ENCODE data around the gene TNS4.

The TNS4 gene

DNA sequence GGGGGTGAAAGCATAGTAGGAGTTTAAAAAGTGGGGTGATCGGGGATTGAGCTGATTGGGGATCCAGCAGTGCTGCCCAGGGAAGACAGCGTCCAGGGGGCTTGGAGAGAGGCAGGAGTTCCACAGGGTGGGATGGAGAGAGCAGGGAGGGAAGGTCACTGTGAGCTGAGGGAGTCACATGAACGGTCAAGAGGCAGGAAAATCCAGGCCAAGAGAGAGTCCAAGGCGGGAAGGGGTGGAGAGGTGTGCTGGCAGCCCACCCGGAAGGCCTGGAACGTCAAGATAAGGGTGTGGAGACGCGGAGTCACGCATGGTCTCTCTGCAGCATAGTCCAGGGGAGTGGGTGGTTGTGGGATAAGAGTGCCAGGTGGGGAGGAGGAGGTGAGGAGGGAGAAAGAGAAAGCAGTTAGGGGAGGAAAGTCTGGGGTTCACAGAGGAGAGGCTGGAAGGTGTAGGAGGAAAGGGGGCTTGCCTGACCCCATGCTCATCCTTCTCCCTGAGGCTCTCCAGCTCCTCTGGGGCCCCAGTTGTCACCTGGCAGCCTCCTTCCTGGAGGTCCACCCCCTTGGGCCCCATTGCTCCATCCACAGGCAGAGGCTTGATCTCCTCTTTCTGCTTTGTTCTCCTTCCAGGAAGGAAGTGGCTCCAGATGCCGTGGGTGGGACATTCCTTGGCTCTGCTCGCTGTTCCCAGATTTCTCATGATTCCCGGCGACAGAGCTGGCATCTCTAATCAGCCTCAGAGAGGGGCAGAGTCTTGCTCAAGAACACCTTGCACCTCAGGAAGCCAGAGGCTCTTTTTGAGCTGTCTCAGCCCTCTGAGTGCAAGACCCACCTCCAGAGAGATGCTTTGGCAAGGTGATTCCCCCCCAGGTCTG, 35.1 kb upstream of the TNS4 start:
- DNase-seq (ENCODE audit: low read depth) = no peak

GRCh38 chr17:40535924-40536294, 34.5 kb upstream of the TNS4 start:
- DNase-seq (ENCODE audit: low read depth) = no peak

DNA sequence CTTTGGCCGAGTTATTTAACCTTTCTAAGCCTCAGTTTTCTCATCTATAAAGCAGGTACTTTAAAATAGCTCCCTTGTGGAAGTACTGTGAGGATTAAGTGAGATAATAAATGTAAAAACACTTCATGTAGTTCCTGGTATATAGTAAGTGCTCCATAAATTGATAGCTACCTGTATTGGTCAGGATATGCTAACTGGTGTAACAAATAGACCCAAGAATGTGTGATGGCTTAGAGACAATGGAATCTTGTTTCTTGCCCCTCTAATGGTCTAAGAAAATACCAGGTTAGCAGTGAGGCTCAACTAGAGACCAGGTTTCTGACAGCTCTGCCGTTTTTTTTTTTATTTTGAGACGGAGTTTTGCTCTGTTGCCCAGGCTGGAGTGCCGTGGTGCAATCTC, 34.0 kb upstream of the TNS4 start:
- DNase-seq (ENCODE audit: low read depth) = no peak

GRCh38 chr17:40534371-40535189, 33.2 kb upstream of the TNS4 start:
- no peak for DNase-seq (ENCODE audit: low read depth)

GRCh38 chr17:40533896-40534295, 32.5 kb upstream of the TNS4 start:
- DNase-seq (ENCODE audit: low read depth) = no peak

DNA sequence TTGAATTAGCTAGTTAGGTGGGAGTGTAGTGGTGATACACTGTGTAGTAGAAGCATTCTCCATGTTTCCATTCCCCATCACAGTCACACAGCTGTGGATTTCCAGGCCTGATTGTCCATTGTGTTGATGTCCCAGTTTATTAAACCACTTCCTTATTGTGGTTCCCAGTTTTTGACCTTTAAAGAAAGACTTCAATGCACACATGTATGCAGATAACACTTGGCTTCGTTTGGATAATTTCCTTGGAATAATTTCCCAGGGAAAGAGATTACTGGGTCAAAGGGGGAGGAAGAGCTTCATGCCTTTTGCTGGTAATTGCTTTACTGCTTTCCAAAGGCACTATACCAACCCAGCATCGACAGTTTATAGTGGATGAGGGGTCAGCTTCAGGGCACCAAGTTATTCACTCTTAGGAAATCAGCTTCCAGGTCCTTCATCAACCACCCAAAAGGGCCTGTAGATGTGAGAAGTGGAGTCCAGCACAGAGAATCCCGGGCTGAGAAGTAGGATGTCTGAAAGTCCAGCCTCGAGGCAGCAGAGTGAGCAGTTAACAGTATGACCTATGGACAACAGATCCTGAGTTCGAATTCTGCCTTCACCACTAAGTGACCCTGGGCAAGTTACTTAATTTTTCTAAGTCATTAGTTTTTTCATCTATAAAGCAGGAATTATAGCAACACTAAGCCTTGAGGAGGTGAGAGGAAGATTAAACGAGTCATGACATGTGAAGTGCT, 31.3 kb upstream of the TNS4 start:
- DNase-seq (ENCODE audit: low read depth) = peak; percentile 36

GRCh38 chr17:40531051-40531991, 29.9 kb upstream of the TNS4 start:
- DNase-seq (ENCODE audit: low read depth) = no peak

DNA sequence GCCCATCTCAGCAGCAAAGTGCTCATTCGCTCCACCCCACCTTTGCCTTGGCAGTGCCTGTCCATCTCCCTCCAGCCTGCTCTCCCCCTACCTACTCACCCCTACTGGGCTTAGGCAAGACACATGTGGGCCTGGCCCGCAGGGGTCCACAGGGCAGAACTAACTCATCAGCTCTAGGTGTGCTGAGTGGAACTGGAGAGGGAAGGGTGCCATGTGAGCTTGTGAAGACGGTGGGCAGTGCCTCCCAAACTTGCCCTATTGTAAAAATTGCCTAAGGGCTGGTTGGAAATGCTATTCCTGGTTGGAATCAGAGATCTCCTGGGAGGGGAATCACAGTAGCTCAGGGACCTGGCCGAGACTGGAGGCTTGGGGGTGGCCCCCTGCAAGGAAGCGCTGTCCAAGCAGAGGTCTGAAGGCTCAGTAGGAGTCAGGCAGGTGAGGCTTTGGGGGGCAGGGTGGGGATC, 29.1 kb upstream of the TNS4 start:
- DNase-seq (ENCODE audit: low read depth) = no peak

GRCh38 chr17:40529991-40530390, 28.6 kb upstream of the TNS4 start:
- no peak for DNase-seq (ENCODE audit: low read depth)

DNA sequence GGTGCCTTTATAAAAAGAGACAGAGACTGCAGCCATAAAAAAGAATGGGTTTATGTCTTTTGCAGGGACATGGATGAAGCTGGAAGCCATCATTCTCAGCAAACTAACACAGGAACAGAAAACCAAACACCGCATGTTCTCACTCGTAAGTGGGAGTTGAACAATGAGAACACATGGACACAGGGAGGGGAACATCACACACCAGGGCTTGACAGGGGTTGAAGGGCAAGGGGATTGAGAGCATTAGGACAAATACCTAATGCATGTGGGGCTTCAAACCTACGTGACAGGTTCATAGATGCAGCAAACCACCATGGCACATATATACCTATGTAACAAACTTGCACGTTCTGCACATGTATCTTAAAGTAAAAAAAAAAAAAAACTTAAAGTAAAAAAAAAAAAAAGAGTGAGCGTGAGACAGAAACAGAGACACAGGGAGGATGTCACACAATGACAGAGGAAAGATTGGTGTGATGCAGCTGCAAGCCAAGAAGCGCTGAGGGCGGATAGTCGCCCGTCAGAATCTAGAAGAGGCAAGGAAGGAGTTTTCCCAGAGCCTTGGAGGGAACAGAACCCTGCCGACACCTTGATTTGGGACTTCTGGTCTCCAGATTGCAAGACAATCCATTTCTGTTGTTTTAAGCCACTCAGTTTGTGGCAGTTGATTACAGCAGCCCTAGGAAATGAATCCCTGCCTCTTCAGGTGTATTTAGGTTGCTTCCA, 27.4 kb upstream of the TNS4 start:
- no peak for DNase-seq (ENCODE audit: low read depth)

DNA sequence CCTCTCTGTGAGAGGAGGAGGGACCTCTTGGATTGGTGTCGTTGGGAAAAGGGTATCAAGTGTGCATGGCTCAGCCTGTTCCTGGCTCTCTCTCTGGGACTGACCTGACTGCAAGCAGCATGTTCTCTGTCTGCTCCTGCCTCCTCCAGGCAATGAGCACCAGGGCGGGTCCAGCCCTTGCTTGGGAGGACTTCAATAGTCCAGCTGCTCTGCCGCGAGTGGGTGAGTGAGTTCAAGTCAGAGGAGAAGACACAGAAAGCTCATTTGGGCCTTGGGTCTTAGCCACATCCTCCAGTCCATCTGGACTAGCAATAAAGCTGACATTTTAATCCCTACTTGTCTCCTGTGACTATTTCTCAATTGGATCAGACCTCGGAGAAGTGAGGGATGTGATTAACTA, 25.2 kb upstream of the TNS4 start:
- no peak for DNase-seq (ENCODE audit: low read depth)

DNA sequence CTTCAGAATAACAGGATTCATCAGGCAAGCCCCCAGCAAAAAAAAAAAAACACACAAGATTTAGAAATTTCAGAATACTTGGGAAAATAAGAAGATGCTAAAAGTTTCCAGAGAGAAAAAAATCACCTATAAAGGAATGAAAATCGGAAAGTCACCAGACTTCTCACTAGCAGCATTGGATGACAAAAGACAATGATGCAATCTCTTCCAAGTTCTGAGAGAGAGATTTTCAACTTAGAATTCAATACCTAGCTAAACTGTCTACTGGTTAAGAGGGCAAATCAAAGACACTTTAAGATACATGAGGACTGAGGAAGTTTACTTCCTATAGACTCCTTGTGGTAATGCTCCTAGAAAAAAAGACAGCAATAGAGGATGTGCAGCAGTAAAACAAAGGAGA, 23.9 kb upstream of the TNS4 start:
- DNase-seq (ENCODE audit: low read depth) = no peak

- no peak for DNase-seq (ENCODE audit: low read depth)
Observed at GRCh38 chr17:40524243-40524965, 23.0 kb upstream of the TNS4 start.

GRCh38 chr17:40522961-40523310, 21.5 kb upstream of the TNS4 start:
- DNase-seq (ENCODE audit: low read depth) = no peak

- no peak for DNase-seq (ENCODE audit: low read depth)
Observed at GRCh38 chr17:40522250-40522960, 21.0 kb upstream of the TNS4 start.

GRCh38 chr17:40520991-40521453, 19.6 kb upstream of the TNS4 start:
- DNase-seq (ENCODE audit: low read depth) = no peak

DNA sequence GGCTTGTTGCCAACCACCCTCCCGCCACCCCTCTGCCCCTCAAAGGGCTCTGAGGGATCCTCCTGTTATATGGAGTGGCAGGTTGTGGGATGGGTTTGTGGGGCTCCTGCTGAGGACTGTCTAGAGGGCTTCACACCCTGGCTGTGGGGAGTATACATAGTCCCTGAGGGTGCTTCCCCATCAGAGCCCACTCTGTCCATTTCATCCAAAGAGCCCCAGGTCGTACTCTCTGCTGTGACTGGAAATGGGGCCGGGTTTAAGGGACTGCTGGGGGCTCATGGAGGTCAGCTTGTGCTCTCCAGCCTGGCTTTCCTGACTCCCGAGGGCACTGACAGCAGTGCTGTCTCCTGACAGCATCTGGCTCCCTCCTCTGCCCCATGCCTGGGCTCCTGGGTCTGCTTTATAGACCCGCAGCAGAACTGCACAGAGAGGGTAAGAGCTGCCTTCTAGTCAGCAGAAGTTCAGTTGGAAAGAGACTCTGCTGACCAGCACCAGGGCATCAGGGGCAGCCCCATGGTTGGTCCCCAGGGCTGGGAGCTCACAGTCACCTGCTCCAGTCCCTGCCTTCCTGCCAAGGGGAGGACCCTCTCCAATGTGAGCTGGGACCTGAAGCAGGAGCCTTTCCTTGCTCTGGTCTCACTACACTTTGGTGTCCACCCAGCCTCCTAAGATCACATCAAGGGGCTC, 17.8 kb upstream of the TNS4 start:
- no peak for DNase-seq (ENCODE audit: low read depth)

DNA sequence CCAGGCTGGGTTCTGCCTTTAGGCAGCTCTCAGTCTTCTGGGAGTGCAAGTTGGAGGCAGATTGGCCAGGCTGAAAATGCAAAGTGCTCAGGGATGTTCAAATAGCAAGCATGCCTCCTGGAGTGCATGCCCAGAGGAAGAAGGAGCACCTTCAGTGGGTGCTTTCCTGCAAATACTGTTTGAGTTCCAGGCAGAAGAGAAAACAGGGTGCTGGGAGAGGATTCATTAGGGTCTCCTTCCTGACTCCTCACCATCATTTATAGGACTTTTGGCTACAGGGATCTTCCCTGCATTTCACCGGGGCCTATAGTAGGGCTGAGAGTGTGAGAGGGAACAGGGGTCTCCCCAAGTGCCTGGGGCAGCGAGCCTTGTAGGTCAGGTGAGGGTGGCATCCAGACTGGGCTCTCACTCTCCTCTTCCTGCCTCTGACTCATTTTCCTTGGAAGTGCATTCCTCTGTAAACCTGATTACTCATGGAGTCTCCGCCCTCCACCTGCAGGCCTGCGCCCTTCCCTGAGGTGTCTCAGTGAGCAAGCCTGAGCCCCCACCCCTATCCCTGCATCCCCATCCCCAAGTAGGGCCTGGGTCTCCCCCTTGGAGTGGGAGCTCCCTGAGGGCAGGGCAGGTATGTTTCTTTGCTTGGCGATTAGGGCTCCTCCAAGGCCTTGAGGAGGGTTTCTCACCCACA, 17.1 kb upstream of the TNS4 start:
- DNase-seq (ENCODE audit: low read depth) = peak; percentile 90

Measured in ELR (cell line).